HEK293T (cell line): ENCODE data around the gene FABP3.

Experiments used
- CTCF ChIA-PET: fragments of 350-600 bp; formaldehyde crosslinking; extraction: SDS; loops from one replicate; lab custom pipeline; 2021; ENCODE audit warnings: antibody characterized with exemption, inconsistent platforms; lab: Yijun Ruan, JAX
- POLR2A ChIA-PET: fragments of 350-600 bp; formaldehyde crosslinking; extraction: SDS; loops from one replicate; lab custom pipeline; 2020; ENCODE audit warnings: antibody characterized with exemption, inconsistent platforms; lab: Yijun Ruan, JAX
- DNase-seq: peaks from one replicate; pipeline ENCODE4 v3.0.0; 2012; ENCODE audit warnings: mixed read lengths; ENCODE audit errors: extremely low spot score
- ARNT ChIP-seq: fragments of 450-650 bp; IDR thresholded peaks from 2 replicates; pipeline ENCODE4 v1.6.1; 2017; ENCODE audit warnings: mild to moderate bottlenecking
- BHLHE40 ChIP-seq: fragments of 450-650 bp; IDR thresholded peaks from 2 replicates; pipeline ENCODE4 v1.6.1; 2016; ENCODE audit warnings: mild to moderate bottlenecking, moderate library complexity, borderline replicate concordance
- CTBP1 ChIP-seq: fragments of 450-650 bp; IDR thresholded peaks from 2 replicates; pipeline ENCODE4 v1.6.1; 2016; ENCODE audit warnings: borderline replicate concordance
- ELF4 ChIP-seq: fragments of 450-650 bp; IDR thresholded peaks from 2 replicates; pipeline ENCODE4 v1.6.1; 2017; ENCODE audit warnings: antibody characterized with exemption
- FOXA1 ChIP-seq: fragments of 450-650 bp; IDR thresholded peaks from 2 replicates; pipeline ENCODE4 v1.6.1; 2016; ENCODE audit warnings: mild to moderate bottlenecking
- FOXK2 ChIP-seq: fragments of 450-650 bp; IDR thresholded peaks from 2 replicates; pipeline ENCODE4 v1.6.1; 2016; ENCODE audit warnings: mild to moderate bottlenecking
- FOXM1 ChIP-seq: fragments of 450-650 bp; IDR thresholded peaks from 2 replicates; pipeline ENCODE4 v1.6.1; 2017; ENCODE audit warnings: mild to moderate bottlenecking, borderline replicate concordance
- HDGF ChIP-seq: fragments of 450-650 bp; IDR thresholded peaks from 2 replicates; pipeline ENCODE4 v1.6.1; 2017; ENCODE audit warnings: antibody characterized with exemption, borderline replicate concordance
- L3MBTL2 ChIP-seq: fragments of 450-650 bp; conservative IDR thresholded peaks from 2 replicates; pipeline ENCODE4 v1.6.1; 2016; ENCODE audit warnings: mild to moderate bottlenecking
- LEF1 ChIP-seq: fragments of 450-650 bp; IDR thresholded peaks from 2 replicates; pipeline ENCODE4 v1.6.1; 2017; ENCODE audit warnings: mild to moderate bottlenecking, borderline replicate concordance
- NFRKB ChIP-seq: fragments of 450-650 bp; IDR thresholded peaks from 2 replicates; pipeline ENCODE4 v1.6.1; 2016; ENCODE audit warnings: mild to moderate bottlenecking, moderate library complexity
- PKNOX1 ChIP-seq: fragments of 450-650 bp; IDR thresholded peaks from 2 replicates; pipeline ENCODE4 v1.6.1; 2016
- SP1 ChIP-seq: fragments of 450-650 bp; IDR thresholded peaks from 2 replicates; pipeline ENCODE4 v1.6.1; 2017
- SUZ12 ChIP-seq: fragments of 450-650 bp; IDR thresholded peaks from 2 replicates; pipeline ENCODE4 v1.6.1; 2016; ENCODE audit warnings: mild to moderate bottlenecking
- TARDBP ChIP-seq: fragments of 450-650 bp; IDR thresholded peaks from 2 replicates; pipeline ENCODE4 v1.6.1; 2016
- ZNF384 ChIP-seq: fragments of 450-650 bp; IDR thresholded peaks from 2 replicates; pipeline ENCODE4 v1.6.1; 2016

The FABP3 gene

GRCh38 chr1:31326461-31326860 is 46.4 kb downstream of the FABP3 start:
- no peak for DNase-seq
- ChIA-PET POLR2A (no interaction called here), CTCF (interaction anchor here (0.8 kb wide), 1 partner anchor 95 kb away, joined by 3 read pairs; no protein-coding TSS in a partner anchor)
- TF ChIP-seq BHLHE40 (no peak), PKNOX1 (no peak), ARNT (no peak), TARDBP (no peak)

- POLR2A ChIA-PET: interaction anchor here (1.1 kb wide), 1 partner anchor 28 kb away, joined by 3 read pairs; the partner anchor contains the start of genes SNRNP40 and ZCCHC17
- CTCF ChIA-PET: no interaction called here
These were observed 47.9 kb downstream of the FABP3 start for GRCh38 chr1:31324992-31325391.

GRCh38 chr1:31324093-31324492 is 48.8 kb downstream of the FABP3 start:
- no peak for TF ChIP-seq L3MBTL2
- TF ChIP-seq CTBP1: no peak
- no peak for TF ChIP-seq ZNF384
- TF ChIP-seq FOXA1: no peak
- TF ChIP-seq NFRKB: no peak
- no peak for TF ChIP-seq BHLHE40
- no peak for TF ChIP-seq SUZ12
- no peak for TF ChIP-seq FOXK2
- TF ChIP-seq TARDBP: no peak
- CTCF ChIA-PET: no interaction called here
- no peak for DNase-seq
- POLR2A ChIA-PET: no interaction called here

More at GRCh38 chr1:31324992-31325391, 47.9 kb downstream of the FABP3 start:
- no peak for DNase-seq
- TF ChIP-seq LEF1: no peak
- no peak for TF ChIP-seq HDGF
- TF ChIP-seq ARNT: no peak
- no peak for TF ChIP-seq FOXM1
- no peak for TF ChIP-seq BHLHE40
- TF ChIP-seq SUZ12: no peak
- no peak for TF ChIP-seq FOXA1
- TF ChIP-seq NFRKB: no peak

GRCh38 chr1:31318146-31318545 is 54.7 kb downstream of the FABP3 start:
- CTCF ChIA-PET: no interaction called here
- DNase-seq: no peak
- TF ChIP-seq FOXA1: no peak
- TF ChIP-seq HDGF: no peak
- no peak for TF ChIP-seq L3MBTL2
- no peak for TF ChIP-seq NFRKB
- TF ChIP-seq CTBP1: no peak
- TF ChIP-seq TARDBP: no peak
- TF ChIP-seq ELF4: no peak
- no peak for TF ChIP-seq SUZ12
- no peak for TF ChIP-seq ARNT
- no peak for TF ChIP-seq LEF1
- TF ChIP-seq ZNF384: no peak
- no peak for TF ChIP-seq FOXM1
- TF ChIP-seq PKNOX1: no peak
- TF ChIP-seq BHLHE40: no peak
- no peak for TF ChIP-seq FOXK2
- no peak for TF ChIP-seq SP1
- POLR2A ChIA-PET: no interaction called here

- ChIA-PET CTCF (interaction anchor here (0.6 kb wide), 2 partner anchors 96 to 107 kb away, joined by 3 to 4 read pairs; no protein-coding TSS in a partner anchor), POLR2A (interaction anchor here (1.9 kb wide), 1 partner anchor 19 kb away, joined by 7 read pairs; the partner anchor contains the start of genes SNRNP40 and ZCCHC17)
- no peak for DNase-seq
- no peak for TF ChIP-seq NFRKB
- TF ChIP-seq TARDBP: no peak
- no peak for TF ChIP-seq FOXK2
- no peak for TF ChIP-seq FOXM1
- no peak for TF ChIP-seq ARNT
These were observed 57.0 kb downstream of the FABP3 start for GRCh38 chr1:31315902-31316301.
